Bronchial epithelial cell (primary cell): ENCODE data around the gene MST1. TPM values are rescaled to one million over a fixed set of nuclear protein-coding genes. Genes with fewer than 3 reads are reported as not detected.

ENCODE experiments used
- DNase-seq: peaks from one replicate; pipeline ENCODE4 v3.0.0-alpha.2; 2010; ENCODE audit warnings: low read depth
- FAIRE-seq: peaks from 2 replicates; lab custom pipeline; 2011; peaks lifted over from hg19 to GRCh38; lab: Jason Lieb, UNC
- H3K27me3 ChIP-seq: 2 replicates; pipeline ENCODE4 v1.5.1; 2011; ENCODE audit warnings: low read length; ENCODE audit not compliant: control insufficient read depth, insufficient read depth
- H3K36me3 ChIP-seq: 2 replicates; pipeline ENCODE4 v1.5.1; 2011; ENCODE audit warnings: low read length; ENCODE audit not compliant: control insufficient read depth, insufficient read depth
- H3K4me3 ChIP-seq: 2 replicates; pipeline ENCODE4 v1.5.1; 2011; ENCODE audit warnings: mild to moderate bottlenecking, low read depth, low read length, control low read depth
- total RNA-seq: library from RNA; depleted of rRNA; stranded (reverse); fragments of >200 nt; gene quantifications from 2 replicates; pipeline ENCODE4 v1.2.1, GENCODE V29; 2014
- TF ChIP-seq, protein P1 (sequence below): IDR thresholded peaks from 2 replicates; pipeline ENCODE4 v1.5.1; 2011; ENCODE audit warnings: mild to moderate bottlenecking, moderate library complexity, low read length, control low read depth, inconsistent platforms; ENCODE audit not compliant: insufficient read depth, severe bottlenecking

The MST1 gene
- total RNA-seq, 1 donor from 2014 or later, result 4.7 TPM

DNA sequence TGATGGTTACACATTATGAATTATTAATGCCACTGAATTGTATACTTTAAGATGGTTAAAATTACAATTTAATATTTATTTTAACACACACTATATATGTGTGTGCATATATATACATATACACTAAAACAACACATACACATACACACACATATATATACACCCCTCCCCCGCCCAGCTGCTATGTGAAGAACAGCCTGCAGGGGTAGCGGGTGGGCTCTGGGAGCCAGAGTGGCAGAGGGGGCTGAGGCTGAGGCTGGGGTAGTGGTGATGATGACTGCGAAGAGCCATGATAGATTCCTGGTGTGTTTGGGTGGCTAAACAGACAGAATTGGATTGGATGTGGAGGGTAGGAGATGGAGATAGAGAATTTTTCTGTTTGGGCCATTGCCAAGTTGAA is 54.5 kb downstream of the MST1 start:
- H3K27me3 ChIP-seq, result no peaks in the 10 kb centered on the region
- H3K36me3 ChIP-seq, result no peaks in the 10 kb centered on the region
- TF ChIP-seq, protein P1, sequence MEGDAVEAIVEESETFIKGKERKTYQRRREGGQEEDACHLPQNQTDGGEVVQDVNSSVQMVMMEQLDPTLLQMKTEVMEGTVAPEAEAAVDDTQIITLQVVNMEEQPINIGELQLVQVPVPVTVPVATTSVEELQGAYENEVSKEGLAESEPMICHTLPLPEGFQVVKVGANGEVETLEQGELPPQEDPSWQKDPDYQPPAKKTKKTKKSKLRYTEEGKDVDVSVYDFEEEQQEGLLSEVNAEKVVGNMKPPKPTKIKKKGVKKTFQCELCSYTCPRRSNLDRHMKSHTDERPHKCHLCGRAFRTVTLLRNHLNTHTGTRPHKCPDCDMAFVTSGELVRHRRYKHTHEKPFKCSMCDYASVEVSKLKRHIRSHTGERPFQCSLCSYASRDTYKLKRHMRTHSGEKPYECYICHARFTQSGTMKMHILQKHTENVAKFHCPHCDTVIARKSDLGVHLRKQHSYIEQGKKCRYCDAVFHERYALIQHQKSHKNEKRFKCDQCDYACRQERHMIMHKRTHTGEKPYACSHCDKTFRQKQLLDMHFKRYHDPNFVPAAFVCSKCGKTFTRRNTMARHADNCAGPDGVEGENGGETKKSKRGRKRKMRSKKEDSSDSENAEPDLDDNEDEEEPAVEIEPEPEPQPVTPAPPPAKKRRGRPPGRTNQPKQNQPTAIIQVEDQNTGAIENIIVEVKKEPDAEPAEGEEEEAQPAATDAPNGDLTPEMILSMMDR, result no peak
- DNase-seq, result no peak
- FAIRE-seq, result no peak
- no peak overlapping the region for H3K4me3 ChIP-seq

Other genes with a start within 250 kb of the MST1 start
- gene DAG1, start 219.2 kb downstream of the MST1 start, total RNA-seq, result 20.3 and 26.9 TPM in 2 replicates
- gene BSN, start 135.0 kb downstream of the MST1 start, total RNA-seq, result under 0.01 TPM in 1 of 2 replicates, not detected in the other
- 156 and 163 TPM in 2 replicates for gene APEH, start 15.1 kb downstream of the MST1 start, total RNA-seq
- 17.6 and 21.5 TPM in 2 replicates for gene RNF123, start 83 bp upstream of the MST1 start, total RNA-seq
- gene AMIGO3, start 30.2 kb upstream of the MST1 start, total RNA-seq, result not detected in 2 replicates
- 28.4 and 57.7 TPM in 2 replicates for gene GMPPB, start 34.5 kb upstream of the MST1 start, total RNA-seq
- gene IP6K1, start 97.1 kb upstream of the MST1 start, total RNA-seq, result 20.3 and 27.1 TPM in 2 replicates
- gene CDHR4, start 110.4 kb upstream of the MST1 start, total RNA-seq, result not detected in 2 replicates
- 19.5 and 21.6 TPM in 2 replicates for gene INKA1, start 113.8 kb upstream of the MST1 start, total RNA-seq
- gene UBA7, start 124.5 kb upstream of the MST1 start, total RNA-seq, result 0.53 and 0.64 TPM in 2 replicates
- 0.79 and 1.2 TPM in 2 replicates for gene TRAIP, start 167.1 kb upstream of the MST1 start, total RNA-seq
- gene CAMKV, start 180.4 kb upstream of the MST1 start, total RNA-seq, result 0.13 and 0.26 TPM in 2 replicates
- gene MST1R, start 214.4 kb upstream of the MST1 start, total RNA-seq, result 20.4 and 33.7 TPM in 2 replicates
- 9.1 and 15.8 TPM in 2 replicates for gene MON1A, start 240.3 kb upstream of the MST1 start, total RNA-seq